SJCRH30 (cell line): Measurements from ENCODE around the gene TTC28. TPM values are rescaled to one million over a fixed set of nuclear protein-coding genes. Genes with fewer than 3 reads are reported as not detected.
"Not testable (repeated sequence)": the region's sequence is repeated elsewhere in the genome, so short reads cannot be mapped to it uniquely, and the experiment has no call there.

Source experiments
- DNase-seq, 2 experiments: peaks; one replicate each; pipeline ENCODE4 v3.0.0-alpha.2; 2015 to 2020
- H3K27ac ChIP-seq: fragments of 250-450 bp; sonication (Bioruptor Pico); 2 replicates; pipeline ENCODE4 v1.5.1; 2020; ENCODE audit warnings: mild to moderate bottlenecking, moderate library complexity
- H3K27me3 ChIP-seq: fragments of 250-450 bp; sonication (Bioruptor Pico); 2 replicates; pipeline ENCODE4 v1.5.1; 2020; ENCODE audit warnings: mild to moderate bottlenecking, moderate library complexity
- H3K36me3 ChIP-seq: fragments of 250-450 bp; sonication (Bioruptor Pico); 2 replicates; pipeline ENCODE4 v1.5.1; 2020; ENCODE audit warnings: mild to moderate bottlenecking, moderate library complexity
- H3K4me1 ChIP-seq: fragments of 250-450 bp; sonication (Bioruptor Pico); 2 replicates; pipeline ENCODE4 v1.5.1; 2020; ENCODE audit warnings: mild to moderate bottlenecking, moderate library complexity
- H3K4me3 ChIP-seq: fragments of 250-450 bp; sonication (Bioruptor Pico); 2 replicates; pipeline ENCODE4 v1.5.1; 2020; ENCODE audit warnings: mild to moderate bottlenecking, moderate library complexity
- H3K9me3 ChIP-seq: fragments of 250-450 bp; sonication (Bioruptor Pico); replicated peaks from 2 replicates; pipeline ENCODE4 v1.5.1; 2020; ENCODE audit warnings: mild to moderate bottlenecking, moderate library complexity
- total RNA-seq: library from RNA; depleted of rRNA; stranded (reverse); fragments of >200 nt; shearing (Covaris generic); gene quantifications from 2 replicates; pipeline ENCODE4 v1.2.3, GENCODE V29; 2014

TTC28 gene
- total RNA-seq, 1 experiment from 2014 or later, result 12.8 TPM

DNA sequence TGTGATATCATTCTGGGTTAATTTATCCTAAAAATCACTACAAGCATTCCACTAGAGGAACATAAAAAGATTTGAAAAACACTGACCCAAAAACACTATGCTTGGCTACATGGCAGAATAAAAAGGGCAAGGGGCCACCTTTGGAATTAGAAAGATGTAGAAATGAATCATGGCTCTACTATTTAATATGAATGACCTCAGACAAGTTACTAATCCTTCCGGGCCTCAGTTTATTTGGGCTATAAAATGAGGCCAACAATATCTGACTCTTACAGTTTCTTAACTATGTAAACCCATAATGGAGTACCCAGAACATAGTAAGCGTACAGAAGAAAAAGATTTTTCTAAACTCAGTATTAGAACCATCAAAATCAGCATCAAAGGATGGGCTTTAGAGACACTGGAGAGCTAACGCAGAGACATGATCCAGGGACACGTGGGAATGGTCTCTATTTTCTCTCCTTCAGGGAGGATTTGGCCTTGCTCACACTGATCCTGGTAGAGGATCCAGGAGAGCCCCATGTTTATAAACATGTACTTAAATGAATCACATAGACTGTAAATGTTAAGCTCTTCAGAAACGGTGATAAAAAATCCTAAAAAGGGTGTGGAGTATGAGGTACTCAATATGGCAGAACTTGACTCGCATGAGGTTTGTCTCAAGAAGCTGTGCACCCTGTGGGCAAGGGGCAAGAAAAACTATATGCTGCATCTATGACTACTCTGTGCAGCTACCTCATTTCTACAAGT lies 472.2 kb downstream of the TTC28 start:
- H3K27ac ChIP-seq, result no peak overlapping the region

GRCh38 chr22:28205926-28206325 lies 473.7 kb downstream of the TTC28 start:
- Histone ChIP-seq H3K4me1 (no peaks in the 10 kb centered on the region), H3K27ac (no peak overlapping the region), H3K27me3 (no peaks in the 10 kb centered on the region), H3K4me3 (no peak overlapping the region), H3K36me3 (no peaks in the 10 kb centered on the region), H3K9me3 (peaks cover 3% of the 10 kb centered on the region; the same call in 1 of the 2 replicates)
- DNase-seq, result no peak

More for the DNA sequence above, 472.2 kb downstream of the TTC28 start:
- Histone ChIP-seq H3K36me3 (no peaks in the 10 kb centered on the region), H3K4me3 (no peak overlapping the region), H3K27me3 (no peaks in the 10 kb centered on the region), H3K9me3 (peaks cover 9% of the 10 kb centered on the region; the same call in 1 of the 2 replicates), H3K4me1 (no peaks in the 10 kb centered on the region)
- DNase-seq, result no peak

- H3K9me3 ChIP-seq, result no peaks in the 10 kb centered on the region
- H3K27me3 ChIP-seq, result no peaks in the 10 kb centered on the region
- H3K4me1 ChIP-seq, result no peaks in the 10 kb centered on the region
- no peak overlapping the region for H3K4me3 ChIP-seq
- no peaks in the 10 kb centered on the region for H3K36me3 ChIP-seq
- no peak for DNase-seq
- H3K27ac ChIP-seq, result no peak overlapping the region
These were observed 475.3 kb downstream of the TTC28 start for GRCh38 chr22:28204382-28204781.

GRCh38 chr22:28203286-28203685 lies 476.4 kb downstream of the TTC28 start:
- Histone ChIP-seq H3K27ac (no peak overlapping the region), H3K4me1 (no peaks in the 10 kb centered on the region), H3K27me3 (no peaks in the 10 kb centered on the region), H3K36me3 (no peaks in the 10 kb centered on the region), H3K4me3 (no peak overlapping the region), H3K9me3 (no peaks in the 10 kb centered on the region)
- no peak for DNase-seq

- H3K36me3 ChIP-seq, result no peaks in the 10 kb centered on the region
- no peaks in the 10 kb centered on the region for H3K27me3 ChIP-seq
- H3K27ac ChIP-seq, result no peak overlapping the region
- no peaks in the 10 kb centered on the region for H3K9me3 ChIP-seq
- H3K4me3 ChIP-seq, result no peak overlapping the region
- H3K4me1 ChIP-seq, result no peaks in the 10 kb centered on the region
- no peak for DNase-seq
These were observed 480.9 kb downstream of the TTC28 start for GRCh38 chr22:28198692-28199091.

- not testable (repeated sequence) for H3K4me3 ChIP-seq, H3K27ac ChIP-seq, DNase-seq, H3K9me3 ChIP-seq, H3K4me1 ChIP-seq, H3K36me3 ChIP-seq, H3K27me3 ChIP-seq
These were observed 488.1 kb downstream of the TTC28 start for GRCh38 chr22:28191571-28191970.

DNA sequence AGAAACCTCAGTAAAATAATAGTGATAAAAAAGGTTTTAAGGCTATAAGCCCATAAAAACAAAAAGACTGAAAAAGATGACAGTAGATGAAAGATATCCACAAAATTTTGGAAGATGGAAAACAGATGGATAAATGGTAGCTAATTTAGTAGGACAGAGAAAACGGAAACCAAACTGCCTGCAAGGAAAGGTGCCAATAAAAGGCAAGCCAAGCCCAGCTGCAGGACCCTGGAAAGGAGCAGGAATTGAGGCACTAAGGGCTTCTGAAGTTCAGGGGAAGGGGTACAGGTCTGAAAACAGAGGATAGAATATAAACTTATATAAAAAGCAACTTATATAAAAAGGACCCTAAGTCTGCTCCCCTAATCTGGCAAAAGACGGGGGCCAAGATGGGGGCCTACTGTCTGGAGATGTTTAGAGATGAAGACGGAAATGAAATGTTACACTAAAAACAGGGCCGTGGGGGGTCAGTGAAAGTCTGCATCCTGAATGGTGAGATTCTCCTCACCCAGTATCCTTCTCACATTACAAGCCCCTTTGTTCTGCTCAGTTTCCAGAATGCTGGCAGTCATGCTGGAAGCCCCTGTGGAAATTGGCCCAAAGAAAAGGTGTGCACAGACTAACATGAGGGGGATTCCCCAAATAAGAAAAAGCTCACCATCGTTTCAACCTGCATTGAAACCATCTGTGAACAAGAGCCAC lies 491.3 kb downstream of the TTC28 start:
- no peak overlapping the region for H3K27ac ChIP-seq
- H3K4me1 ChIP-seq, result no peaks in the 10 kb centered on the region
- H3K27me3 ChIP-seq, result no peaks in the 10 kb centered on the region
- H3K36me3 ChIP-seq, result no peaks in the 10 kb centered on the region
- H3K9me3 ChIP-seq, result no peaks in the 10 kb centered on the region
- DNase-seq, result peak in 1 of 2 experiments; percentile 25
- no peak overlapping the region for H3K4me3 ChIP-seq

- no peaks in the 10 kb centered on the region for H3K9me3 ChIP-seq
- no peak overlapping the region for H3K27ac ChIP-seq
- no peak overlapping the region for H3K4me3 ChIP-seq
- no peaks in the 10 kb centered on the region for H3K4me1 ChIP-seq
- DNase-seq, result no peak
- no peaks in the 10 kb centered on the region for H3K27me3 ChIP-seq
- no peaks in the 10 kb centered on the region for H3K36me3 ChIP-seq
These were observed 492.0 kb downstream of the TTC28 start for GRCh38 chr22:28187612-28188011.

- Histone ChIP-seq H3K27ac (no peak overlapping the region), H3K4me3 (no peak overlapping the region), H3K4me1 (no peaks in the 10 kb centered on the region), H3K9me3 (no peaks in the 10 kb centered on the region), H3K36me3 (no peaks in the 10 kb centered on the region), H3K27me3 (no peaks in the 10 kb centered on the region)
- no peak for DNase-seq
These were observed 493.0 kb downstream of the TTC28 start for GRCh38 chr22:28186641-28187040.

- Histone ChIP-seq H3K27ac (no peak overlapping the region), H3K27me3 (no peaks in the 10 kb centered on the region), H3K4me3 (no peak overlapping the region), H3K36me3 (no peaks in the 10 kb centered on the region), H3K9me3 (no peaks in the 10 kb centered on the region), H3K4me1 (no peaks in the 10 kb centered on the region)
- no peak for DNase-seq
These were observed 494.5 kb downstream of the TTC28 start for GRCh38 chr22:28185130-28185529.

- Histone ChIP-seq H3K9me3 (no peaks in the 10 kb centered on the region), H3K27me3 (no peaks in the 10 kb centered on the region), H3K4me1 (no peaks in the 10 kb centered on the region), H3K27ac (no peak overlapping the region), H3K36me3 (no peaks in the 10 kb centered on the region), H3K4me3 (no peak overlapping the region)
- DNase-seq, result peak in 1 of 2 experiments; percentile 11
These were observed 496.4 kb downstream of the TTC28 start for GRCh38 chr22:28183078-28183860.

DNA sequence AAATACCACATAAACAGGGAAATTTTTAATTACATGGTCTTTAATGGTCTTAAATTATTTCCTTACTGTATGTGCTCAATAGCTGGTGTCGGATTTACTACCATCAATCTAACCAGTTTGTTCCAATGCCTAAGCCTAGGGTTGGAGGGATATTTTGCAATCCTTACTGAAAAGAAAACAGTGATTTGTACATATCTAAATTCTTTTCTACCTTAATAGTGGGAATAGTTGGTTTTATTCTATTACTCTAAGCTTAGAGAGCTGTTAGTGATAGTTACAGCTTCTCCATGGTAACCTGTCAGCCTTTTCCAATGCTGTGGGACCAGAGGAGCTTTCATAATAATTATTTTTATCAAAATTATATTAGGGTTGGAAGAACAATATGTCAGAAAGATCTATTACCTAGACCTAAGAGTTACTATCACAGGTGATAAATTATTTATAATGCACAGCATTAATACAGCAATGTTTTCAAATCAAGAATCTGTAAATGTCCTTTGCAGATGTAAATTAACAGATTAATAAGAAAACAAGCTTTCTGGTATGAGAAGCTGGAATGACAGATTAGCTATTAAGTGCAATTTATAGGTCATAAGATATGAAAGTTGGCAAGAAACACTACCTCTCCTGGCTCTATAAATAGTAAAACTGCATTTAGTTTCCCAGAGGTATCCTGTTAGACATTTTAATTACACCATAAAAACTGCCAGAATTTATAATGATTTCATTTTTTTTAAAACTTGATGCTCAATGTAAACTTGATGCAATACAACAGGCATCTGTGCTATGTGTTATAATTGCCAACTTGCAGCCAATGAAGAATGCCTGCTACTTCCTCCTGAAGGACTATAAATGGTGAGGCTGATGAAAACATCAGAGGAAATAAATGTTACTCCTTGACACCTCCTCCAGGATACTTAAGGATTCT lies 498.6 kb downstream of the TTC28 start:
- no peak for DNase-seq
- H3K27ac ChIP-seq, result no peak overlapping the region
- no peaks in the 10 kb centered on the region for H3K36me3 ChIP-seq
- no peak overlapping the region for H3K4me3 ChIP-seq
- no peaks in the 10 kb centered on the region for H3K4me1 ChIP-seq
- no peaks in the 10 kb centered on the region for H3K27me3 ChIP-seq
- H3K9me3 ChIP-seq, result no peaks in the 10 kb centered on the region

GRCh38 chr22:28179392-28179791 lies 500.2 kb downstream of the TTC28 start:
- Histone ChIP-seq H3K27ac (no peak overlapping the region), H3K27me3 (no peaks in the 10 kb centered on the region), H3K9me3 (no peaks in the 10 kb centered on the region), H3K4me1 (no peaks in the 10 kb centered on the region), H3K36me3 (no peaks in the 10 kb centered on the region), H3K4me3 (no peak overlapping the region)
- no peak for DNase-seq
